GOT3 (cell line): Measurements from ENCODE around the gene PDE4DIP.
"Not testable (repeated sequence)": the region's sequence is repeated elsewhere in the genome, so short reads cannot be mapped to it uniquely, and the experiment has no call there.

Experiments used
- DNase-seq: peaks from one replicate; lab custom pipeline; 2025; ENCODE audit warnings: mixed read lengths; lab: John Stamatoyannopoulos, UW

PDE4DIP gene

DNA sequence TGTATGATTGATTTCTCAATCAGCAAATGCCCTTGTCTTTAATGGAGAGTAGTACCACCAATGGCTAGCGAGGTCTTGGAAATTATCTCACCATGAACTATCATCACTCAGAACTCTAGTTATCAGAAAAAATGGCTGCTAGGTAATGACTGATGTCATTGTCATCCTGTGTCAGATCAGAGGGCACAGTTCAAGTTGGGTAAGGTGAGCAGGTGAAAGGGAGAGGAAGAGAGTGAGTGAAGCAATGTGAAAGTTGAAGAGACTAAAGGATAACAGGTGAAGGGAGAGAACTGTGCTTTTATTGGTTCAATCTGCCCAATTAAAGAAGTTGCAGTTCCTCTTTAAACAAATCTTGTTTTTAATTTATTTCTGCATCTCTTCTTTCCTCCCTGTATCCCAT is 76.8 kb downstream of the PDE4DIP start:
- DNase-seq: not testable (repeated sequence)

DNA sequence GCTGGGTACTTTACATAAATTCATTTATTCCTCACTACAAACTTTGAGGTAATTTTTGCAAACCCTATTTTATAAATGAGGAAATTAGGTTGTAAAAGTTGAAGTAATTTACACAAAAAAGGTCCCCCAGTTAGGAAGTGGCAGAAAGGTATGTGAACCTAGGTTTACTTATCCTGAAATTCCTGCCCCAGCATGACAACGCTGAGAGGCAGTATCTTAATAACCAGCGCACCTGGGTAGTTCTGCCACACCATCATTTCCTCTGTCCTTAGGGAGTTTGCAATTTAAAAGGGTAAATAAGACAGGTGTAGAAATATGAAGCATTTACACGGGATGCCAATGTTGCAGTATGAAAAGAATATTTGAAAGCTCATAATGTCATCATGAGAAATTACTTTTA is 79.6 kb downstream of the PDE4DIP start:
- DNase-seq: not testable (repeated sequence)

DNA sequence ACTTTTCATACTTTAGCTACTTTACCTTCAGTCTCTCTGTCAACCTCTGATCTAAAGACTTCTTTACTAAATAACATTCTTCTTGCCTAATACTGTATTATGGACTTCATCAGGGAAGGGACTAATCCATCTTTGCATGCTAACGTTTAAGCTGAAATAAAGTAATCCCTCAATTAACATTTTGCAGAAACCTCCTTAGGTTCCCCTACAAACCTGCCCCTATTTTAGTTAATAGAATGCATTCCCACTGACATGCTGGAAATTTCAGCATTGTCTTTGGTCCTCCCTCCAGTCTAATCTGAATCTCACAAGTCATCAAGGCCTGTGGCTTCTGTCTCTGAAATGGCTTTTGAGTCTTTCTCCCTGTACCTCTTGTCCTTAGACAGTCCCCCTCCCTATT is 83.4 kb downstream of the PDE4DIP start:
- not testable (repeated sequence) for DNase-seq

DNA sequence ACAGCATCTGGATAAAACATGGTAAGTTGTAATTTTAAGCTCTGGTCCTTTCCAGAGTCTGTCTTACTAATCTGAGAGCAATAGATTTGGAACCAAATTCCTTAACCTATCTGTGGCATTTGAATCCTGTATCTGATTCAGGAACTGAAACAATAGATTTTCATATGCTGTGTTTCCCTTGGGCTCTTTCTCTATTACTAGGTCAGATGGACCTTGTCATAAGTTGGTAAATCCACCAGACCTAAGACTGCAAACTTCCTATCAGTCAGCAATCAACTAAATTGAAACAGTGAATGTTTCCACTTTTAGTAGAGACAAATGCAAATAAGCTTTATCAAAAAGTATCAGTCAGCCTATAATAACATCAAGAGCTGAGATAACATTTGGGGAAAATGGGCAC is 85.0 kb downstream of the PDE4DIP start:
- not testable (repeated sequence) for DNase-seq

DNA sequence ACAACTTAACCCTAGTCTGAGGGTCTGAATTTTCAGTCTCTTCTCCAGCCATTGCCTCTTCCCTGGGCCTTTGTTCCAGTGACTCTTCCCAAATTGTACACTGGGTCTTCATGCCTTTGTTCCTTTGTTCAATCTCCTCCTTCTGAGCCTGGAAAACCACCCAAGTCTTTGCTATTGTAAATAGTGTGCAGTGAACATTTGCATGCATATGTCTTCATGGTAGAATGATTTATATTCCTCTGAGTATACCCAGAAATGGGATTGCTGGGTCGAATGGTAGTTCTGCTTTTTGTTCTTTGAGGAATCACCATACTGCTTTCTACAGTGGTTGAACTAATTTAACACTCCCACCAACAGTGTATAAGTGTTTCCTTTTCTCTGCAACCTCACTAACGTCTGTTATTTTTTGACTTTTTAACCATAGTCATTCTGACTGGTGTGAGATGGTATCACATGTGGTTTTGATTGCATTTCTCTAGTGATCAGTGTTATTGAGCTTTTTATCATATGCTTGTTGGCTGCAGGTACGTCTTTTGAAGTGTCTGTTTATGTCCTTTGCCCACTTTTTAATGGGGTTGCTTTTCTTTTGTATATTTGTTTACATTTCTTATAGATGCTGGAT is 91.3 kb downstream of the PDE4DIP start:
- not testable (repeated sequence) for DNase-seq

DNA sequence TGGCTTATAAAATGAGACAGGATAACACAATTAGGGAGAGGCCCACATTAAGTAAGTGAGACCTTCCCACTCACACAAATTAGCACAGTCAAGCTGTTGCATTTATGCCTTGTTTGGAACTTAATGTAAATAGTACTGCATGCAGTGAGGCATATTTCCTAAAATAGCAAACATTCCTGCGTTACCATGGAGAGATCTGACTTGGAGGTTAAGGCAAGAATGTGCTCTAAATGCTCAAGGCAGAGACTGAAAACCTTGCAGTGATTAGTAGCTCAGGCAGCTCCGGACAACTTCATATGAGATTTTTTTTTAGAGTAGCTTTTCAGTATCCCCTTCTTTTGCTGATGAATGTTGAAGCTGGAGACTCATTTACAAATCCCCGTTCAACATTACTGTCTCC is 98.7 kb downstream of the PDE4DIP start:
- not testable (repeated sequence) for DNase-seq

DNA sequence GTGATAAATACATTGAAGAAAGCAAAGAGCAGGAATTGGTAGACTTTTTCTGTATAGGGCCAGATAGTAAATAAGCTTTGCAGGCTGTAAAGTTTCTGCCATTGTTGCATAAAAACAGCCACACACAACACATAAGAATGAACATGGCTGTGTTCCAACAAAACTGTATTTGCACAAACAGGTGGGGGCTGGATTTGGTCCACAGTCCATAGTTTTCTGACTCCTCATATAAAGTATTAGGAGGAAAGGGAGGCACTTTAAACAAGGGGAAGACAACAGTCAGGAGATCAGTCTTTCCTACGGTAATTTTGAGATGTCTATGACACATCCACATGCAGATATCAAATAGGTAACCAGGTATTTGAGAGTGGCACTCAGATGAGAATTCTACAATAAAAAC is 100.9 kb downstream of the PDE4DIP start:
- DNase-seq: not testable (repeated sequence)

DNA sequence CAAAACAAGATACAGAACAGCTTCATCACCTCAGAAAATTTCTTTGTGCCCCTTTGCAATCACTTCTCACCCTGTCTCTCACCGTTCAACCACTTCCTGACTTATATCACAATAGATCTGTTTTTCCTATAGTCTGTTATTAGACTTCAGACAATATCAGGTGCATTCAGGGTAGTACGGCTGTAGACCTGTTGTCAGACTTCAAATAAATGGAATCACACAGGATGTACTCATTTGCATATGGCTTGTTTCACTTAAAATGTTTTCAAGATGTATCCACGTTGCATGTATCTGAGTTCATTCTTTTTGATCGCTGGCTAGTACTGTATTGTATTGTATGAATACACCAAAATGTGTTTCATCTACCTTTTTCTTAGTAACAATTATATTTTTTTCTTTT is 104.5 kb downstream of the PDE4DIP start:
- DNase-seq: not testable (repeated sequence)

DNA sequence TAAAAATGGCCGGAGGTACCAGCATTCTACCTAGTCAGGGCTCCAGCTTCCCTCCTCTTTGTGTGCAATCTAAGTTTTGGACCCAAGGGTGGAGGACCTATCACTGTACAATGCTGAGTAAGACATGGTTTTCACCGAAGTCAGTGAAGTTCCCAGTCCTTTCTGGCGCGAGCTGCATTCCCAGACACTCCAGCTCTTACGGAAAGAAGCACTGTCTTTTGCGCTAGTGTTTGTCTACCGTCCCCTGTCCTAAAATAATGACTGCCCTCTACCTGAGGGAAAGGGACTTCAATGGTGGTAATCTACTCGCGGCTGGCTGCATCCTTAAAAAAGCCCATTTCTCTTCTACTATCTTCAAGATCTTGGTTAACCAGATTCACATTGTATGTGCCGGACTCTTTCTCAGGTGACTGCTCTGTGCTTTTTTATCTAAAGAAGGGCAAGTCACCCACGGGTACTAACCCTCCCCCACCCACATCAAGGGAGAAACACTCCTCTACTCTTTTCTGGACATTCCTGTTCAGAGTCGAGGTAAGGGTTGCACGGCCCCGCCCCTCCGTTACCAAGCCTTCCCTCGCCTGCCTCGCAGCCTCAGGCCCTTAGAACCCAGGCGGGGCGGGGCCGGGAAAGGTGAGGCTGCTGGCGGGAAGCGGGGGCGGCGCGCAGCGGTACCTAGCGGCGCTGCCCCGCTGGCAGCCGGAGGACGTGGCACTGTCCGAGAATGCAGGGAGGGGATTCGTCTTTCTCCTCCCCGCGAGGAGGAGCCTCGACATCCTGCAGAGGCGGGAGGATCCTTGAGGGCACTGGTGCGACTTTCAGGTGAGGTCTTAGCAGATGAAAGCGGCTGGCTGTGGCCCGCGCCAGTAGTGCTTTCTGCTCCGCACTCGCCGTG is 107.4 kb downstream of the PDE4DIP start:
- DNase-seq: peak; percentile 71

DNA sequence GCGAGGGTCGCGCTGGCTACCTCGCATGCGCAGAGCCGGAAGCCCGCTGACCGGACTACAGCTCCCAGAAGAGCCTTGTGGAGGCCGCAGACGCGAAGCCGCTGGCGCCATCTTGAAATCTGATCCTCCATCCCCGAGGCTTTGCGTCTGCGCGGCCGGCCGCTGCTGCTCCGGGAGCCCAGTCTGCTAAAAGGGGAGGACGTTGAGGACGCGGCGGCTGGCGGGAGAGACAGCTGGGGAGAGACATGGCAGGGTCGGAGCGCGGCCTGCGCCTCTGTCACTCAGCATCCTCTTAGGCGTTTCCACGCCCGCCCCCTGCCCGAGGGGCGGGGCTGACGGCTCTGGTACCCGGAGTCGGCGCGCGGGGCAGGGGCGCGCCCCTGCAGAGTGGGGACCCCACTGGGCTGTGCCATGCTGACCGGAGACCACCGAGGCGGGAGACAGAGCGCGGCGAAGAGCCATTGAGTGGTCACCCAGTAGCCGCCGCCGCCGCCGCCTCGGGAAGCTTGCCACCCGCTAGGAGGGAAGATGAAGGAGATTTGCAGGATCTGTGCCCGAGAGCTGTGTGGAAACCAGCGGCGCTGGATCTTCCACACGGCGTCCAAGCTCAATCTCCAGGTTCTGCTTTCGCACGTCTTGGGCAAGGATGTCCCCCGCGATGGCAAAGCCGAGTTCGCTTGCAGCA is 108.2 kb downstream of the PDE4DIP start:
- not testable (repeated sequence) for DNase-seq

DNA sequence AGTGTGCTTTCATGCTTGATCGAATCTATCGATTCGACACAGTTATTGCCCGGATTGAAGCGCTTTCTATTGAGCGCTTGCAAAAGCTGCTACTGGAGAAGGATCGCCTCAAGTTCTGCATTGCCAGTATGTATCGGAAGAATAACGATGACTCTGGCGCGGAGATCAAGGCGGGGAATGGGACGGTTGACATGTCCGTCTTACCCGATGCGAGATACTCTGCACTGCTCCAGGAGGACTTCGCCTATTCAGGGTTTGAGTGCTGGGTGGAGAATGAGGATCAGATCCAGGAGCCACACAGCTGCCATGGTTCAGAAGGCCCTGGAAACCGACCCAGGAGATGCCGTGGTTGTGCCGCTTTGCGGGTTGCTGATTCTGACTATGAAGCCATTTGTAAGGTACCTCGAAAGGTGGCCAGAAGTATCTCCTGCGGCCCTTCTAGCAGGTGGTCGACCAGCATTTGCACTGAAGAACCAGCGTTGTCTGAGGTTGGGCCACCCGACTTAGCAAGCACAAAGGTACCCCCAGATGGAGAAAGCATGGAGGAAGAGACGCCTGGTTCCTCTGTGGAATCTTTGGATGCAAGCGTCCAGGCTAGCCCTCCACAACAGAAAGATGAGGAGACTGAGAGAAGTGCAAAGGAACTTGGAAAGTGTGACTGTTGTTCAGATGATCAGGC is 108.8 kb downstream of the PDE4DIP start:
- not testable (repeated sequence) for DNase-seq

DNA sequence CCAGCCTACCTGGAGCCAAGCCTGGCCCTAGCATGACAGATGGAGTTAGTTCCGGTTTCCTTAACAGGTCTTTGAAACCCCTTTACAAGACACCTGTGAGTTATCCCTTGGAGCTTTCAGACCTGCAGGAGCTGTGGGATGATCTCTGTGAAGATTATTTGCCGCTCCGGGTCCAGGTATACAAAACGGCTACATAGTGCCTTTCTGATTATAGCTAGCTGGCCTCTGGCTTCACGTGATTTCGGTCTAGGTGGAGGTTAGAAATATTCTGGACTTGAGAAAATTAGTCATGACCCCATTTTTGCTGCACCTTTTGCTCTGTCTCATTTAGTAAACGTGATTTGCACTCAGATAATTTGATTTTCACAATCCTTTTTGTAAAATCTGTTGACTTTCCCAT is 109.5 kb downstream of the PDE4DIP start:
- DNase-seq: not testable (repeated sequence)

DNA sequence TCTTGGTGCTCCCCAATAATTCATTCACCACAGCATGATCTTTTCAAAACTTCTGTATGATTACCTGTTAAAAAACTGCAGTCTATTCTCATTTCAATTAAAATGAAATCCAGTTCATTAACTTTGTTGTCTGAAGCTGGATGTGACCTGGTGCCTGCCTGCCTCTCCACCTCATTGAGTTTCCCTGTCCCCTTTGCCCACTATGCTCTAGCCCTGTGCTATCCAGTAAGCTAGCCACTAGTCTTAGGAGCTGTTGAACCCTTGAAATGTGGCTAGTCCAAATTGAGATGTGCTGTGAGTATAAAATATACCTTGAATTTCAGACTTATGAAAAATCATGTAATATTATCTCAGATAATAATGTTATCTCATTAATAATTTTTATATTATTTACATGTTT is 114.1 kb downstream of the PDE4DIP start:
- not testable (repeated sequence) for DNase-seq

DNA sequence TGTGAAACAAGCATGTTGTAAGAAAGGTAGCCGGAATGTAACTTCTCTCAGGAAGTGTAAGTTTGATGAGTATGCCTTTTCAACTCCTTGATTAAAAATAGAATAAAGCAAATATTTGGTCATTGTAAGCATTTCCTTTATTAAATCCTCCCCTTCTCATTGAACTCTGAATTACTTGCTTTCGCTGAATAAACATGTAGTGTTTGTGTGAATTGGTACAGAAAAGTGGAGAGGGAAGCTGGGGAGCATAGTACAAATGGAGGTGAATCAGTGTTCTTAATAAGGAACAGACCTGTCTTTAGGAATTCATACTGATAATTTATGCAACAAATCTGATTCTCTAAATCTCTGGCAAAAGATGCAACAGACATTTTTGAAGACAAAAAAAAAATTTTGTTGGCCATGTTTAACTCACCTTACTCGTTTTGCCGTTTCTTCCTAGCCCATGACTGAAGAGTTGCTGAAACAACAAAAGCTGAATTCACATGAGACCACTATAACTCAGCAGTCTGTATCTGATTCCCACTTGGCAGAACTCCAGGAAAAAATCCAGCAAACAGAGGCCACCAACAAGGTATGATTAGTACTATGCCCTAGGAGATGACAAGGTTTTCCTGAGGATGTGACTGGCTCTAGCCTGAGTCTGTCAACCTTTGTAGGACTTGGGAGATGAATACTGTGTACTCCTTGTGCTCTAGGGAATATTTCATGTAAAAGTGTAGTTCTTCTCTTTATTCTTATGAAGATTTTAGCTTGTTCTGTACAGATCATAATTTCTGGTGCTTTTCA is 116.2 kb downstream of the PDE4DIP start:
- not testable (repeated sequence) for DNase-seq

DNA sequence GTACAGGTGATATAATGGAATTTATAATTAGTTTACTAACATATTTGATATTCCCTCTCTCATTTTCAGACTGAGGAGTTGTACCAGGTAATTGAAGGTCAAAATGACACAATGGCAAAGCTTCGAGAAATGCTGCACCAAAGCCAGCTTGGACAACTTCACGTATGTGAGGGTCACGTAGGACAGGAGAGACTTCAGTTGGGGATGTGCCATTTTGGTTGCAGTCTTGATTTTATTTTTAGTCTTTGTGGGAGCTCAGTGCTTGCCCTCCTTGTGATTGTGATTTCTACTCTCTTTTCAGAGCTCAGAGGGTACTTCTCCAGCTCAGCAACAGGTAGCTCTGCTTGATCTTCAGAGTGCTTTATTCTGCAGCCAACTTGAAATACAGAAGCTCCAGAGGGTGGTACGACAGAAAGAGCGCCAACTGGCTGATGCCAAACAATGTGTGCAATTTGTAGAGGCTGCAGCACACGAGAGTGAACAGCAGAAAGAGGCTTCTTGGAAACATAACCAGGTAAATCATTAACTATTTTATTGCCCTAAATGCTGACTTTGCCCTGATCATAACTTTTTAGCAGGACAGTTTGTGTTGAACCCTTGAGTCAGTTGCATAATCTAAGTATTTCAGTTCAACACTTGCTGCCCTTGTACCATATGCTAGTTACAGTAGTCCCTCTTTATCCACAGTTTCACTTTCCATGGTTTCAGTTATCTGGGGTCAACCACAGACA is 118.1 kb downstream of the PDE4DIP start:
- not testable (repeated sequence) for DNase-seq

DNA sequence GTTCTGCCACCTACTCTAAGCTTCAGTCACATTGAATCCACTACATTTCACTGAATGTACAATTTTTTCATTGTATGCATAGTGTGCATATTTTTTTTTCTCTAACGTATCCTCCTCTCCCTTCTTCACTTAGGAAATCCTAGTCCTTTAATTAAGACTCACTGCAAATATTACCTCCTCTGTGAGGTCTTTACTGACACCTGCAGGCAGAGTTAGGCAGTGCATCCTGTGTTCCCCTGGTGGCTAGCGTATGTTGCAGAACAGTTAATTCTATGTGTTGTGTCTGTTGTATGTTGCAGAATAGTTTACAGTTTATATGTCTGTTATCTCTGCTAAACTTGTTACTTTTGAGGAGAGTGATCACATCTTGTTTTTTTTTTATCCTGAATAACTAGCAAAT is 121.9 kb downstream of the PDE4DIP start:
- not testable (repeated sequence) for DNase-seq

DNA sequence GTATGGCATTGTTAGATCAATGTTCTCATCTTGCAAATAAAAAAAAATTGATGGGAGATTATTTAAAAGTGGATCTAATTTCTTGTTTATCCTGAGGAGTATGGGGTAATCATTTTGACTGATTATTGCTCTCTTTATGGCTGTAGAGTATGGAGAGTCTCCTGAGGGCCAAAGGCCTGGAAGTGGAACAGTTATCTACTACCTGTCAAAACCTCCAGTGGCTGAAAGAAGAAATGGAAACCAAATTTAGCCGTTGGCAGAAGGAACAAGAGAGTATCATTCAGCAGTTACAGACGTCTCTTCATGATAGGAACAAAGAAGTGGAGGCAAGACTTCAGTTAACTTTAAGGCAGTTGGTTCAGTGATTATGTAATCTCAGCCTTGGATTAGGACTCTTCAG is 123.4 kb downstream of the PDE4DIP start:
- DNase-seq: not testable (repeated sequence)

DNA sequence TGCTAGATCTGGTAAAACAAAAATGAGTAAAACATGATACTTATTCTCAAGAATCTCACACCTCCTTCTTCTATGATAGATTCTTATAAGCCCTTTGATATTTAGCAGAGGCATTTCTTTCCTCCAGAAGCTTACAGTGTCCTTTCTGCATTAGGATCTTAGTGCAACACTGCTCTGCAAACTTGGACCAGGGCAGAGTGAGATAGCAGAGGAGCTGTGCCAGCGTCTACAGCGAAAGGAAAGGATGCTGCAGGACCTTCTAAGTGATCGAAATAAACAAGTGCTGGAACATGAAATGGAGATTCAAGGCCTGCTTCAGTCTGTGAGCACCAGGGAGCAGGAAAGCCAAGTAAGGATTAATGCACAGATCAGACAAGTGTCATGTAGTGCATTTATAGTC is 124.5 kb downstream of the PDE4DIP start:
- not testable (repeated sequence) for DNase-seq

DNA sequence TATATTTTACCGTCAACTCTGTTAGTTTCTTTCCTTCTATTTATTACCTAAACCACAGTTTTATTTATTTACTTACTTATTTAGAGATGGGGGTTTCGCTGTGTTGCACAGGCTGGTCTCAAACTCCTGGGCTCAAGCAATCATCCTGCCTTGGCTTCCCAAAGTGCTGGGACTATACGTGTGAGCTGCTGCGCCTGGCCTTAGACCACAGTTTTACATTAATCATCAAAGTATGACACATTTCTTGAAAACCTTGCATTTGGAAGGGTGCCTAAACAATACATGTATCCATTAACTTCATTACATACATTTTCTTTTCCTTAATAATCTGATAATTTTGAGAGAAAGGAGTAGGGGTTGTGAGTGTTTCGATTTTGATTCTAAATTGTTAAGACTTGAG is 124.9 kb downstream of the PDE4DIP start:
- DNase-seq: not testable (repeated sequence)

DNA sequence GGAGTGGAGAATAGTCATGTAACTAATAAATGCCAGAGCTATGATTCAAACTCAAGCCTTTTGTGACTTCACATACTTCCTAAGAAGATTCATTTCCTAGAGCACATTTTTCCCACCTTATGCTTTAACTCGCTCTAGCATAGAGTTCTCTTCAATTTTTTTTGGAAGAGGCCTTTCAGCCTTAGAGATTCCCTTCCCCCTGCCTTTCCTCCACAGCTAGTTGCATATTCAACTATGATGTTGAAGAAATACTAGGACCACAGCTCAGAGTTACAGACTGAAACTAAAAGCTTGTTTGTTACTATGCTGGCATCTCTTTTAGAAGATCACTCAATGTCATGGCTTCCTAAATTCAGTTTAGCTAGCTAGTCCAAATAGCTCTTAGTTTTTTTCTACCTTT is 131.2 kb downstream of the PDE4DIP start:
- DNase-seq: not testable (repeated sequence)
